Brain microvascular endothelial cell (primary cell): ENCODE results near the gene CBFB.
A peak's percentile ranks its signal among the peaks of the same experiment; 100 is the strongest.

Experiments
- DNase-seq: peaks from one replicate; pipeline ENCODE4 v3.0.0-alpha.2; 2020
- H3K27ac ChIP-seq: fragments of 250-450 bp; sonication (Bioruptor Pico); 2 replicates; pipeline ENCODE4 v1.5.1; 2020; ENCODE audit warnings: mild to moderate bottlenecking, moderate library complexity
- H3K27me3 ChIP-seq: fragments of 250-450 bp; sonication (Bioruptor Pico); replicated peaks from 2 replicates; pipeline ENCODE4 v1.5.1; 2020; ENCODE audit warnings: mild to moderate bottlenecking
- H3K36me3 ChIP-seq: fragments of 250-450 bp; sonication (Bioruptor Pico); replicated peaks from 2 replicates; pipeline ENCODE4 v1.5.1; 2020; ENCODE audit warnings: mild to moderate bottlenecking
- H3K4me3 ChIP-seq: 2 replicates; pipeline ENCODE4 v1.5.1; 2011; ENCODE audit warnings: low read depth, mild to moderate bottlenecking, control low read depth, low read length, moderate library complexity
- CTCF ChIP-seq: IDR thresholded peaks from 2 replicates; pipeline ENCODE4 v1.5.1; 2011; ENCODE audit warnings: low read depth, mild to moderate bottlenecking, moderate library complexity, low read length, control low read depth, inconsistent platforms; ENCODE audit errors: missing control alignments
- in situ Hi-C: cut with HindIII; loops from 2 replicates; pipeline ENCODE4 v1.10.0; 2017; ENCODE audit warnings: low sequenced_read_pairs, low pct_ligation_motif_present

Gene CBFB

GRCh38 chr16:67006930-67007658, 21.9 kb upstream of the CBFB start:
- in situ Hi-C loops, result no loop called here
- DNase-seq, result peak; percentile 10
- TF ChIP-seq CTCF, result no peak
- Histone ChIP-seq H3K36me3 (no peaks in the 10 kb centered on the region), H3K27me3 (no peaks in the 10 kb centered on the region), H3K4me3 (no peak overlapping the region), H3K27ac (no peak overlapping the region)

GRCh38 chr16:67009158-67009557, 19.8 kb upstream of the CBFB start:
- no peaks in the 10 kb centered on the region for H3K36me3 ChIP-seq
- no peak for DNase-seq
- TF ChIP-seq CTCF, result no peak
- in situ Hi-C loops, result no loop called here
- no peak overlapping the region for H3K4me3 ChIP-seq
- no peaks in the 10 kb centered on the region for H3K27me3 ChIP-seq
- no peak overlapping the region for H3K27ac ChIP-seq

GRCh38 chr16:67011274-67011673, 17.7 kb upstream of the CBFB start:
- Histone ChIP-seq H3K36me3 (no peaks in the 10 kb centered on the region), H3K27ac (no peak overlapping the region), H3K27me3 (no peaks in the 10 kb centered on the region), H3K4me3 (no peak overlapping the region)
- in situ Hi-C loops, result no loop called here
- no peak for TF ChIP-seq CTCF
- DNase-seq, result no peak

- Histone ChIP-seq H3K4me3 (peak overlapping the region; percentile 47), H3K27me3 (no peaks in the 10 kb centered on the region), H3K36me3 (no peaks in the 10 kb centered on the region), H3K27ac (no peak overlapping the region)
- no peak for DNase-seq
- in situ Hi-C loops, result no loop called here
- TF ChIP-seq CTCF, result no peak
These were observed 15.6 kb upstream of the CBFB start for GRCh38 chr16:67013233-67013822.

- Histone ChIP-seq H3K27ac (no peak overlapping the region), H3K4me3 (peak overlapping the region; percentile 47), H3K27me3 (no peaks in the 10 kb centered on the region), H3K36me3 (no peaks in the 10 kb centered on the region)
- in situ Hi-C loops, result no loop called here
- peak; percentile 18 for DNase-seq
- TF ChIP-seq CTCF, result peak; percentile 14
These were observed 14.9 kb upstream of the CBFB start for GRCh38 chr16:67013823-67014633.
